ENCODE results near the gene PALD1. TPM values are rescaled to one million over a fixed set of nuclear protein-coding genes. Genes with fewer than 3 reads are reported as not detected.

PALD1 gene
- total and polyA plus RNA-seq, 9 of the 15 experiments (the other 6 are each of a cell fraction or from before 2014, with no cell fraction given) = 0.03 to 0.29 (median 0.09) TPM; not detected in 2

GRCh38 chr10:70544431-70545340 is 66.1 kb downstream of the PALD1 start:
- Histone ChIP-seq H3K9me3 (replicated peaks; ENCODE audit: control insufficient read depth, insufficient read depth, low read depth, low read length) (no peaks in the 10 kb centered on the region), H3K27me3 (ENCODE audit: control insufficient read depth in 2 of 2, insufficient read depth in 2 of 2, low read length in 2 of 2) (peaks cover 0 to 18% of the 10 kb centered on the region in 2 experiments; a peak in 2 of 5 replicates), H3K4me1 (replicated peaks in 1 of 2; ENCODE audit: control insufficient read depth in 2 of 2, insufficient read depth in 2 of 2, low read length in 2 of 2) (peaks cover 0 to 27% of the 10 kb centered on the region in 2 experiments; a peak in 3 of 5 replicates), H3K9me1 (ENCODE audit: control insufficient read depth, insufficient read depth, low read length) (no peaks in the 10 kb centered on the region), H3K27ac (ENCODE audit: extremely low read depth, low read depth, low read length) (no peak overlapping the region), H3K79me2 (ENCODE audit: control insufficient read depth, insufficient read depth, low read length) (no peaks in the 10 kb centered on the region), H3K36me3 (ENCODE audit: control insufficient read depth, insufficient read depth, low read length) (no peaks in the 10 kb centered on the region), H4K20me1 (replicated peaks; ENCODE audit: control insufficient read depth, insufficient read depth, low read length) (0 out of 2 replicates have a peak, but pooled peaks cover 11% of the 10 kb centered on the region), H3K4me2 (ENCODE audit: insufficient read depth, low read length) (no peak overlapping the region), H3K4me3 (no peak overlapping the region), H3K9ac (ENCODE audit: insufficient read depth in 1 of 2, low read depth in 2 of 2, low read length in 2 of 2) (peak overlapping the region in 1 of 2 experiments; percentile 46; a peak in 1 of 4 replicates), H2AFZ (ENCODE audit: low read depth, low read length) (no peak overlapping the region)
- no TSS peak for BruUV-seq (replicated peaks)
- in situ Hi-C loops (cut with MboI) = loop anchor here (5.0 kb wide), 1 partner anchor 338 kb away; no protein-coding TSS in a partner anchor
- no peak for FAIRE-seq
- no peak for DNase-seq (ENCODE audit: extremely low read depth in 1 of 4, low spot score in 3 of 4)
- intact Hi-C loops (cut with micrococcal nuclease) = loop anchor here (10.0 kb wide), 1 partner anchor 660 kb away; no protein-coding TSS in a partner anchor
- ATAC-seq = no peak
- ChIA-PET CTCF (ENCODE audit: low intra/inter-chr PET ratio) (interaction anchor here (0.7 kb wide), 1 partner anchor 236 kb away, joined by 4 read pairs; no protein-coding TSS in a partner anchor), POLR2A (interaction anchor here (0.9 to 1.1 kb wide), 3 partner anchors 123 to 327 kb away, joined by 3 to 5 read pairs (median 3); no protein-coding TSS in a partner anchor)
- WGBS (ENCODE audit: insufficient coverage, low coverage, missing lambda C conversion rate) = 8% methylated on average over 12 of the region's 12 CpGs
- TF ChIP-seq ZBTB33 (CRISPR knock-in tag; IDR thresholded peaks at IDR 0.05) = no peak
- no peak for TF ChIP-seq ZNF609 (CRISPR knock-in tag; IDR thresholded peaks at IDR 0.05; ENCODE audit: borderline replicate concordance)
